GM18508 (cell line): Measurements from ENCODE around the gene LGALS4.
"Not testable (repeated sequence)": the region's sequence is repeated elsewhere in the genome, so short reads cannot be mapped to it uniquely, and the experiment has no call there.

Experiments
- ATAC-seq: cut with Tn5 transposase; IDR thresholded peaks from one replicate; pipeline ENCODE4 v1.9.1; 2021; ENCODE audit warnings: moderate number of reproducible peaks; ENCODE audit not compliant: insufficient read depth, unreplicated experiment

LGALS4 gene

GRCh38 chr19:38800577-38801347 lies 12.0 kb downstream of the LGALS4 start:
- ATAC-seq = no peak

- ATAC-seq = no peak
Observed at GRCh38 chr19:38799104-38799503, 13.6 kb downstream of the LGALS4 start.

- ATAC-seq = not testable (repeated sequence)
Observed at GRCh38 chr19:38797781-38798180, 15.0 kb downstream of the LGALS4 start.

- ATAC-seq = no peak
Observed at GRCh38 chr19:38796154-38796553, 16.6 kb downstream of the LGALS4 start.

- ATAC-seq = no peak
Observed at GRCh38 chr19:38795549-38795948, 17.2 kb downstream of the LGALS4 start.

- no peak for ATAC-seq
Observed at GRCh38 chr19:38793671-38794070, 19.1 kb downstream of the LGALS4 start.

GRCh38 chr19:38793177-38793576 lies 19.6 kb downstream of the LGALS4 start:
- no peak for ATAC-seq

- no peak for ATAC-seq
Observed at GRCh38 chr19:38792250-38793111, 20.3 kb downstream of the LGALS4 start.

GRCh38 chr19:38791451-38792064 lies 21.2 kb downstream of the LGALS4 start:
- ATAC-seq = not testable (repeated sequence)

GRCh38 chr19:38790507-38791403 lies 22.0 kb downstream of the LGALS4 start:
- ATAC-seq = not testable (repeated sequence)

GRCh38 chr19:38788478-38789243 lies 24.1 kb downstream of the LGALS4 start, which contains the start of gene LGALS7B:
TSS of gene LGALS7B (plus strand) at chr19:38789200. CDS start at chr19:38789227, 27 bp downstream.
- ATAC-seq = no peak

GRCh38 chr19:38786572-38787265 lies 26.0 kb downstream of the LGALS4 start:
- no peak for ATAC-seq

GRCh38 chr19:38786061-38786460 lies 26.7 kb downstream of the LGALS4 start:
- not testable (repeated sequence) for ATAC-seq

GRCh38 chr19:38785187-38785699 lies 27.5 kb downstream of the LGALS4 start:
- ATAC-seq = no peak

- no peak for ATAC-seq
Observed at GRCh38 chr19:38784224-38784623, 28.5 kb downstream of the LGALS4 start.

GRCh38 chr19:38782212-38782611 lies 30.5 kb downstream of the LGALS4 start:
- not testable (repeated sequence) for ATAC-seq

GRCh38 chr19:38781058-38781457 lies 31.7 kb downstream of the LGALS4 start:
- no peak for ATAC-seq

GRCh38 chr19:38780443-38780842 lies 32.3 kb downstream of the LGALS4 start:
- no peak for ATAC-seq
